GM21360 (cell line): ENCODE measurements around the gene ABCC9.

Experiments
- ATAC-seq: cut with Tn5 transposase; IDR thresholded peaks from one replicate; pipeline ENCODE4 v1.9.1; 2021; ENCODE audit warnings: mild to moderate bottlenecking, moderate library complexity; ENCODE audit not compliant: unreplicated experiment

ABCC9 gene

GRCh38 chr12:21940549-21941505 is at the start of gene ABCC9:
ABCC9 (minus strand) TSS chr12:21941426; CDS start chr12:21936674, 4,752 bp downstream.
- no peak for ATAC-seq

- ATAC-seq = no peak
These were observed 48.7 kb upstream of the ABCC9 start for GRCh38 chr12:21989819-21990412.

DNA sequence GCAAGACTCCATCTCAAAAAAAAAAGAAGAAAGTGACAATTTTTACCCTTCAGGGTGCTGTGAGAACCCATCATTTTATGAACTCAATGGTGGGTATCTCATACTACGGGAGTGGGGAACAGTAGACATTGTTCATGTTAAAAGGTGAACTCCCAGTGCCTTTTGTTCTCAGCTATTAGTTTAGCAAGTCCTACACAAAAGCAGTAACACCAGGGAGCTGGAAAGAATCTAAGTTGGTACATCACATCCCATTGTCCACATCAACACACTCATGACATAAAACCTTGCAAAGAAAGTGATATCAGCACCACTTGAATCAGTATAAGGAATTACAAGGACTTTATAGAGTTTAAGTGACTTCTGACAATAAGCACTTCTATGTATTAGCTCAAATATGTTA is 47.4 kb upstream of the ABCC9 start:
- no peak for ATAC-seq

GRCh38 chr12:21987755-21988154 is 46.5 kb upstream of the ABCC9 start:
- no peak for ATAC-seq

DNA sequence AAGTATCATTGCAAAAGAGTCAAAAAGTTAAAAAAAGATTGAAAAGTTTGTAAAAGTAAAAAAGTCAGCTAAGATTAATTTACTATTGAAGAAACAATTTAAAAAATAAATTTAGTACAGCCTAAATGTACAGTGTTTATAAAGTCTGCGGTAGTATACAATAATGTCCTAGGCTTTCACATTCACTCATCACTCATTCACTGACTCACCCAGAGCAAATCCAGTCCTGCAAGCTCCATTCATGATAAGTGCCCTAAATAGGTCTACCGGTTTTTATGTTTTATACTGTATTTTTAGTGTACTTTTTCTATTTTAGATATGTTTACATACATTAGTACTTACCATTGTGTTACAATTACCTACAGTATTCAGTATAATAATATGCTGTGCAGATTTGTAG is 43.9 kb upstream of the ABCC9 start:
- ATAC-seq = no peak

- no peak for ATAC-seq
These were observed 43.1 kb upstream of the ABCC9 start for GRCh38 chr12:21984375-21984774.

GRCh38 chr12:21983095-21983494 is 41.9 kb upstream of the ABCC9 start:
- no peak for ATAC-seq

- ATAC-seq = no peak
These were observed 39.3 kb upstream of the ABCC9 start for GRCh38 chr12:21980544-21980943.

DNA sequence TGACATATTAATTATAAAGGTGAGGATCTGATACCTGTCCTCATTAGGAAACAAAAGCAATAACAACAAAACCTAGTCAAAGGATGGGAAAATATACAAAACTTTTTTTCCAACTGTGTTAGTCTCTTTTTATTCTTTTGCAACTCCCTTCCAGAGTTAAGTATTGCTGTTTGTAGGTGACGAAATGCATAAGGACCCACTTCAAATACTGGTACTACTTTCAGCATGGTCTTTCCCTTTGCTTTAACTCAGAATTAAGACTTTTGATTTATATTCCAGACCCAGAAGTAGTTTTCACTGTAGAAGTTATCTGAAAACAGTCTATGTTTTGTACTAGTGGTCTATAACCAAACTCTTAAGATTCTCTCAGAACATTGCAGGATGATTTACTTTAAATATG is 34.1 kb upstream of the ABCC9 start:
- ATAC-seq = no peak

DNA sequence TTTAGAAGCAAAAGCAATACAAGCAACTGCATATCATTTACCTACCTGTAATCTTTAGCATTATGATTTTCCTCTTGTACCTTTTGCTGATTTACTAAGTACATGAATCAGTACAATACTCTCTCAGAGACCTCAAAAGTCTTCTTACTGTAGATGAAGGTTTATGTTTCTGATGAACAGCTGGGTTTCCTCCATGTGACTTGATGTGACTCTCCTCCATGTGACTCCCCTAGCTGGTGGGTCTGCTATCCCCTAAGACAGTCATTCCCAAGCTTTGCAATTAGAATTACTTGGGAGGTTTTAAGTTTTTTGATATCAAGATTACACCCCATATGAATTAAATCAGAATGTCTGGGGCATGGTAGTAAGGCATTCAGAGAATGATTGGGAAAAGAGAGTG is 32.0 kb upstream of the ABCC9 start:
- no peak for ATAC-seq

GRCh38 chr12:21972055-21972454 is 30.8 kb upstream of the ABCC9 start:
- no peak for ATAC-seq

DNA sequence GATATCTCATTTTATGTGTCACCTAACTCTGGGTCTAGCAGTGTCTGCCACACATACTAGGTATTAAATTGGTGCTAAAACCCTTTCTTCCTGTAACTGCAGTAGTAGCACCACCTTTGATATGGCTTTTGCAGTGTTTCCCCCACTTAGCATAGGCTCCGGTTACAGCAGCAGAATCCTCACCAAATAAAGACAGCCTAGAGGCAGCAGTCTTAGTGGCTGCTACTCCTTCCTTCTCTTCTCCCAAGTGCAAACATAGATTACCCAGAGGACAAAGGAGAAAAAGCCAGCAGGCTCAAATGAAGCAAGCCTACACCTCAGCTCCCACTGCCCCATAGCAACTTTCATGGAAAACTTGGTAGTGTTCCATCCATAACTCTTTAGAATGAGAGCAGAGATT is 30.1 kb upstream of the ABCC9 start:
- ATAC-seq = no peak

DNA sequence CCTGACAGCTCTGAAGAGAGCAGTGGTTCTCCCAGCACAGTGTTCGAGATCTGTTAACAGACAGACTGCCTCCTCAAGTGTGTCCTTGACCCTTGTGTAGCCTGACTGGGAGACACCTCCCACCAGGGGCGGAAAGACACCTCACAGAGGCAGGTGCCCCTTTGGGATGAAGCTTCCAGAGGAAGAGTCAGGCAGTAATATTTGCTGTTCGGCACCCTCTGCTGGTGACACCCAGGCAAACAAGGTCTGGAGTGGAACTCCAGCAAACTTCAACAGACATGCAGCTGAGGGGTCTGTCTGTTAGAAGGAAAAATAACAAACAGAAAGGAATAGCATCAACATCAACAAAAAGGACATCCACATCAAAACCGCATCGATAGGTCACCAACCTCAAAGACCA is 21.6 kb upstream of the ABCC9 start:
- ATAC-seq = no peak

DNA sequence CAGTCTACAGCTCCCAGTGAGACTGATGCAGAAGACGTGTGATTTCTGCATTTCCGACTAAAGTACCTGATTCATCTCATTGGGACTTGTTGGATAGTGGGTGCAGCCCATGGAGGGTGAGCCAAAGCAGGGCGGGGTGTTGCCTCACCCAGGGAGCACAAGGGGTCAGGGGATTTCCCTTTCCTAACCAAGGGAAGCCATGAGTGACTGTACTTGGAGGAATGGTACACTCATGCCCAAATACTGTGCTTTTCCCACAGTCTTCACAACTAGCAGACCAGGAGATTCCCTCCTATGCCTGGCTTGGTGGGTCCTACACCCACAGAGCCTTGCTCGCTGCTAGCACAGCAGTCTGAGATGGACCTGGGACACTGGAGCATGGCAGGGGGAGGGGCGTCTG is 21.0 kb upstream of the ABCC9 start:
- no peak for ATAC-seq

GRCh38 chr12:21950649-21951048 is 9.4 kb upstream of the ABCC9 start:
- ATAC-seq = no peak

DNA sequence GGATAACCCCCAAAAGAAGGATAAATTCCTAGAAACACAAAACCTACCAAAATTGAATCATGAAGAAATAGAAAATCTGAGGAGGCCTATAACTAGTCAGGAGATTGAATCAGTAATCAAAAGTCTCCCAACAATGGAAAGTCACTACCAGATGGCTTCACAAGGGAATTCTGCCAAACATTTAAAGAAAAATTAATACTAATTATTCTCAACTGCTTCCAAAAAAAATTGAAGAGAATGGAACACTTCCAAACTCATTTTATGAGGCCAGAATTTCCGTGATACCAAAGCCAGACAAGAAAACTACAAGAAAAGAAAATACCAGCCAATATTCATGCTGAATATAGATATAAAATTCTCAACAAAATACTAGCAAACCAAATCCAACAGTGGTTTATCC is 7.8 kb upstream of the ABCC9 start:
- no peak for ATAC-seq

- ATAC-seq = no peak
These were observed 5.8 kb upstream of the ABCC9 start for GRCh38 chr12:21946983-21947382.

DNA sequence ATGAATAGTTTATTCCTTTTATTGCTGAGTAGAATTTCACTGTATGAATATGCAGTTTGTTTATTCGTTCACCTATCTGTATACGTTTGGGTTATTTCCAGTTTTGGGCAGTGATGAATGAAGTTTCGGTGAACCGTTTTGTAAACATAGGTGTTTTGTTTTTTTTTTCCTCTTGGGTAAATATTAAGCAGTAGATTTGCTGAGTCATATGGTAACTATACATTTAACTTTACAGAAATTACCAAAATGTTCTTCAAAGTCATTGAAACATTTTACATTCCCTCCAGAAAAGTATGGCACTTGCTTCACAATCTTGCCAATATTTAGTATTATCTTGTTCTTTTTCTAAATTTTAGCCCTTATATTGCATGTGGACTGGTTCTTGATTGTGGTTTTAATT is 3.8 kb upstream of the ABCC9 start:
- ATAC-seq = no peak

DNA sequence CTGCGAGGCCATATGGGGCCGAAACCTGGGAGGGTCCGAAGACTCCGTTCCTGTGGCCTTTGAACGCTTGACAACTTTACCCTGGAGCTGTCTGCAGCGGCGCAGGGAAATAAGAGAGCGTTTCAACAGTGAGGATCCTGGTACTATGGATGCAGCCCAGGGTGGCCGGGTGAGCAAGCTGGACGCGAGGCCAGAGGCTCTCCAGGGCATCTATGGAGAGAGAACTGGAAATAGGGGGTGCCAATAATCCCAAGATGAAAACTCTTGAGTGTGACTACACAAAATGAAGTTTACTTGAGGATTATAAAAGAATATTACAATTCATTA is 1.1 kb upstream of the ABCC9 start:
- ATAC-seq = no peak

- no peak for ATAC-seq
These were observed 515 bp upstream of the ABCC9 start for GRCh38 chr12:21941506-21942376.

- no peak for ATAC-seq
These were observed 1.8 kb downstream of the ABCC9 start for GRCh38 chr12:21939435-21939834.

DNA sequence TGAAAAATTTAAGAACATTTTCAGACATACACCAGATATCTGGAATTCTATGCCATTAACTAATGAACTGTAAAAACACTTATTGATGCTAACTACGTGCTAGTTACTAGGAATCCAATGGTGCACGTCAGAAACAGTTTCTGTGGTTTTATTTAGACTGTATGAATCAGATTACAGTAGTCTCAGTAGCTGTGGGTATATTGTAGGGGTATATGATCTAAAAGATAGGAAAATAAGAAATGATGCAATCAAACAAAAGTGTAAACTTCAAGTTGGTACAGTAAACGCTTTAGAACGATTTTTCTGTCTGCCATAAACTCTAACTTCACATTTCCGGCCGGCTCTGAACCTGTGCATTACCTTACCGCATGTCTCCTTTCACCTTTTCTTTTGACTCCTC is 2.3 kb downstream of the ABCC9 start:
- ATAC-seq = no peak
